ENCODE data around the gene SLC4A7.
"Not testable (repeated sequence)": the region's sequence is repeated elsewhere in the genome, so short reads cannot be mapped to it uniquely, and the experiment has no call there.

SLC4A7 gene

DNA sequence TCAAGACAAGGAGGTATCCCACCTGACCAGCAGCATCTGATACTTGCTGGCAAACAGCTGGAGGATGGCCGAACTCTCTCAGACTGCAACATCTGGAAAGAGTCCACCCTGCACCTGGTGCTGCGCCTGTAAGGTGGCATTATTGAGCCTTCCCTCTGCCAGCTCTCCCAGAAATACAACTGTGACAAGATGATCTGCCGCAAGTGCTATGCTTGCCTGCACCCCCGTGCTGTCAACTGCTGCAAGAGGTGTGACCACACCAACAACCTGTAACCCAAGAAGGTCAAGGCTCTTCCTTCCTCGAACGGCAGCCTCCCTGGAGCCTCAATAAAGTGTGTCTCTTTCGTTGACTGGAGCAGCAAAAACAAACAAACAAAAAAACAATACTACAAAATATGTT is 2.2 kb upstream of the SLC4A7 start:
- DNase-seq: no peak

DNA sequence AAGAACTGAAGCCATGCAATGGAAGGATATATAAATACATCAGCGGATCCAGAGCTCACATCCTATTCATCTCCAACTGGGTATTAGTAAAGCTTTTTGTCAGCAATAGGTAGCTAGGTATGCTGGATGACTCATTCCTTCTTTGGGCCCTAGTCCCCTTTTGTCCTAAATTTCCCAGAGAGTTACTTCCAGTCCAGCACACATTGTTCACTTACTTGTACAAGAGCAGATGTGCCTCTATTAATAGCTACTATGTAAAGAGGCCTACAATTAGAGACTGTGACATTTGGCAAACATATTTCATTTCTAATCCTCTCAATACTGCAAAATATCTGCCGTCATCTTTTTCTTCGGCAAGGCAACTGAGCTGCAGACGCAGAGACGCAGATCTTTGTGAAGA is 1.7 kb upstream of the SLC4A7 start:
- DNase-seq: no peak

DNA sequence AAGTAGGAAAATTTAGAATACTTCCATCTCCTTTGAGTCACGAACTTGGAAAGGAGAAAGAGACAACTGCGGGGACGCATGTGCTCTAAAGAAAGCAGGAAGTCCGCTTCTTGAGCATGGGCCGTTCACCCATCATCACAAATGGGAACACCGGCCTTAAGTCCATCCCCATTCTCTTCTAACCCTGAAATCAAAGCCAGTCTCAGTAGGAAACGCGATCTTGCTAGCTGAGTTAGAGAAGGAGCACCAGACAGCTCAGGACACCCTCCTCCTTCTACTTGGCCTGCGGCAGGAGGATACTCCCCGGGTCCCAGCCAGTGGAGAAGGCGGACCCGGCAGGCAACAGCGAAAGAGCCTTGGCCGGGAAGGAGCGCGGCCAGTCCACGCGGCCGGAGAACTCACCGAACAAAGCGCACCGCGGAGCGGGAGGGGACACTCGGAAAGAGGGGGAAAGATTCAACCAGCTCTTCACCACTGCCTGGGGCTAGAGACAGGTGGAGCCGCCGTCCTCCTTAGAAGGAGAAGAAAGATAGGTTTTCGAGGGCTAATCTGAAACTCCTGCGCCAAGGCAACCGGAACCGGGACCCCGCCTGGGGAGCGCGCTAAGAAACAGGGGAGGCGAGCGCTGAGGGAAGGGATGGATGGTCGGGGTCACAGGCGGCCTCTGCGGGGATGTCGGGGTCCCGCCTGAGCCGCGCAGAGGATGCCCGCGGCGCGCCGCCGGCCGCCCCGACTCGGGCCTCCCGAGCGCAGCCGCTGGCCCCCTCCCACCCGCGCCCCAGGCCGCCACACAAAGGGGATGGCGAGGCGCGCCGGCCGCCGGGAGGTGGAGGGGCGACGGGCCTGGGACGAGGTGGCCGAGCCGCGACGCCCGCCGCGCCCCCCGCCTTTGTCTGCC is 818 bp downstream of the SLC4A7 start:
- DNase-seq: peak; percentile 37

DNA sequence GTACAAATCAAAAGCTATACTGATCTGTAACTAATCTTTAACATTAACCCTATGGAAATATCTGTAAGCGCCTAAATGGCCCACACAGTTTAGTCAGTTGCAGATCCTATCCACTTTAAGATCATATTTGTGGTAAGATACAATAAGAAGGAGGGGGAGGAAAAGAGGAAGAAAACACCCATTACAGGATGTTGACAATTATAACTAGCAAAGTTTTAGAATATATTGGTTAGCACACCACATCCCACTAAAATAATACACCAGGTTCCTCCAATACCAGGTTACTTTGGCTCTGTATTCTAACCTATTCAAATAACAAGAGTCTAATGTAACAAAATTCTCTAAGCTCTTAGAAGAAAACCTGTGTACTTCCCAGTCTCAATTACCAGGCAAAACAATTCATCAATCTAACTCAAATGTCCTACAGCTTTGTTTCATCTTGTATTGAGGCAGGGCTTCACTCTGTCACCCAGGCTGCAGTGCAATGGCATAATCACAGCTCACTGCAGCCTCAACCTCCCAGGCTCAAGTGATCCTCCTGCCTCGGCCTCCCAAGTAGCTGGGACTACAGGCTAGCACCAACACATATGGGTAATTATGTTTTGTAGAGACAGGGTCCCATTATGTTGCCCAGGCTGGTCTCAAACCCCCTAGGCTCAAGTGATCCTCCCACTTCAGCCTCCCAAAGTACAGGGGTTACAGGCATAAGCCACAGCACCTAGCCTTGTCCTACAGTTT is 4.2 kb downstream of the SLC4A7 start:
- DNase-seq: no peak

DNA sequence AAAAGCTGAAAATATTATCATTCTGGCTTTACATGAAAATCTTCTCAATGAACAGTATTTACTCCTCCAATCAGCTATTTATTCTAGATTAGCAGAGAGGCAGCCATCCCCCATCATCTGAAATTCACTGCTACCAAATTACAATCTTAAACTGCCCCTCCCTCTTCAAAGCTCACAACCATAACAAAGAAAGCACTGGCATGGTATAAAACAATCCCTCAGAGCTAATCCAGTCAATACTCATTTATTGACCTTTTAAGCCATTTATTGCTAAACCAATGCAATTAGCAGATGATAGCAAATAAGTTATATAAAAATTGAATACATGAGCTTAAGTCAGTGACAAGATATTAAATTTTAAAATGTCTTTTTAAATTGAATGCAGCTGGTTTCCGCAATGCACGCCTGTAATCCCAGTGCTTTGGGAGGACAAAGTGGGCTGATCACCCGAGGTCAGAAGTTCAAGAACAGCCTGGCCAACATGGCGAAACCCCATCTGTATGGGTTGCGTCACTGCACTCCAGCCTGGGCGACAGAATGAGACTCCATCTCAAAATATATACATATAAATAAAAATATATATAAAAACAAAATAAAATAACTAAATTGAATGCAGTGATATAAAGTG is 12.1 kb downstream of the SLC4A7 start:
- DNase-seq: no peak

DNA sequence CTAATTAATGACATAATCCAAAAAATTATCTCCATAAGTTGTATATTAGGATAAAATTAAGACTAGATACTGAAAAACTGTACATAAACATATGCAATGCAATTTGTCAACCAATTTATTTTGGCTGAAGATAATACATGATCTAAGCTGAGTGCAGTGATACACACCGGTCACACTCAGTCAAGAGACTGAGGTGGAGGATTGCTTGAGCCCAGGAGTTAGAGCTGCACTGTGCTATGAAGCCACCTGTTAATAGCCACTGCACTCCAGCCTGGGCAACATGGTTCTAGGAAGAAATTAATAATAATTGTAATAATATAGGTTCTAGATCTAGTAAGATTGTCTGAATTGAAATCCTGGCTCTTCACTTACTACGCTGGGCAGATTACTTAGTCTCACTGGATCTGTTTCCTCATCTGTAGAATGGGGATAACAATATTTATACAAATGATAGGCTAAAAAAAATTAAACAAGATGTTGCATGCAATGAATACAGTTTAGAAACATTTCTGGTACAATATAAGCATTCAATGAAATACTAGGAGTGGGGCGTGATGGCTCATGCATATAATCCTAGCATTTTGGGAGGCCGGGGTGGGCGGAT is 15.8 kb downstream of the SLC4A7 start:
- DNase-seq: no peak

DNA sequence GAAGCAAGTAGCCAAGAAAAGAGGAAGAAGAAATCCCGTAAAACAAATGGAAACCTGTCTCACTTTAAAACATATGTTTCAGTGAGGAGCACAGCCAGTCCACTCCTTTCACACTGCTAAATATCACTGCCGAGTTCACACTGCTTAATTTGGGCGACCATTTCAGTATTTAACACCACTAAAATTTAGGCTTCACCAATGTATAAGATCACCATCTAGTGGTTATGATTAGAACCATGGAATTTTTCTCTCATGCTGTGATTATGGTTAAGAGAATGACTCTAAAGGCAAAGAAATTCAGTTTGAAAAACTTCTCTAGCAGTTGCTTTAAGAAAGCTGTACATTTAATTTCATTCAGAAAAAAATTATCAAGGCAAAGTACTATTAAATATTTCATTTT is 16.6 kb downstream of the SLC4A7 start:
- DNase-seq: peak; percentile 20

DNA sequence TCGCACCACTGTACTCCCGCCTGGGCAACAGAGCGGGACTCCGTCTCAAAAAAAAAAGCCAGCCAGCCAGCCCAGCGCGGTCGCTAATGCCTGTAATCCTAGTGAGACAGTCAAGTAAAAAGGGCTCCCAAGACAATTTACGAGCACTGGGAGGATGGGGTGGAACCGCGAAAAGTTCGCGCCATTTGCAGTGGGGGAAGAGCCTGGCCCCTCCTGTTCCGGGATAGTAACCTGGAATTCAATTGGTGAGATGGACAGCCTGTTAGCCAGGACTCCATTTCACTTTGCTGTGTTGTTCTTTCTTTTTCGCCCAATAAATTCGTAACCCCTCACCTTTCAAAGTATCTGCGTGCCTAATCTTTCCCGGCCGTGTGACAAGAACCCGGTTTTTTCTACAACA is 19.5 kb downstream of the SLC4A7 start:
- no peak for DNase-seq

DNA sequence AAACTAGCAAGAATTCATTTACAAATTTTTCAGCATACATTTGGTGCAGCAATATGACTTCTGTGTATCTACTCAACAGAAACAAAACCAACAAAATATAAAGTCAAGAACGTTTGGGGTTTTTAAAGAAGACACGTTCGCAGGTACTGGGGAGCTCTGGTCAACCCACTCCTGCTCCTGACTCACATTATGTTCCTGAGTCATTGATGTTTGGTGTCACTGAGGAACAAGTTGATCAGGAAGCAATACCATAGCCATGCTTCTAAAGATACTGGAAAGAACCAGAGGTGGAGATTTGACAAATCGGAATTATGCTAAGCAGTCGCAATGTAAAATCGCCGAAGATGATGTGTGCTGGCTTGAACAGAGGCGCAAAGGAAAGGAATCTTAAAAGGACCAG is 22.0 kb downstream of the SLC4A7 start:
- no peak for DNase-seq

DNA sequence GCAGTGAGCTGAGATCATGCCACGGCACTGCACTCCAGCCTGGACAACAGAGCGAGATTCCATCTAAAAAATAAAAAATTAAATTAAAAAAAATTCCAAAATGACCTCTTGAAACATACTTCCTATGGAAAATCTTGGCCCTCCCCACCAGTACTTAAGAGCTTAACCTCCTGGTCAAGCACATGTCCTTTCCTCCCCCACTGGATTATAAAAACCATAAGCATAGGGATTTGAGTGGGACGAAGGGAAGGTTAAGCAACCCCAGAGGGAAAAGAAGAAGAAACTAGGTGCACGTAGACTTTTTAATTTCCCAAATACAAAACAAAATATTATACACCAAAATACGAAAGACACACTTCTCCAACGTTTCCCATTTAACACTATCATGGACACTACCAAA is 25.3 kb downstream of the SLC4A7 start:
- no peak for DNase-seq

DNA sequence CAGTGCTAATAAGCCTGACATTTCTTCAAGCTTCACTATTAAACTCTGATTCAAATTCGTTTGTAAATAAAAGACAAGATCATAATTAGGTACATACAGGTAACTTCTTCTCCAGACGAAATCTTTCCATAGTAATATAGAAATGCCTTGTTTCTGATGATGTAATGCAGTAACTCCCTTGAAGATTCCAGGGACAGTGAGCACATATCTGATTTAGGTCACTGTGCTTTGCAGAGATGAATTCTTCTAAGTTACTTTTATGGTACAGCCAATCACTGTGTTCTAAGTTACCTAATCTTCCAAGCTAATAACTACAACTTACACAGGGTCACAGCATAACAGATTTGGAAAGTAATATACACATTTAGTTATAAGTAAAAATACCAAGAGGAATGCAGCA is 27.6 kb downstream of the SLC4A7 start:
- DNase-seq: no peak

DNA sequence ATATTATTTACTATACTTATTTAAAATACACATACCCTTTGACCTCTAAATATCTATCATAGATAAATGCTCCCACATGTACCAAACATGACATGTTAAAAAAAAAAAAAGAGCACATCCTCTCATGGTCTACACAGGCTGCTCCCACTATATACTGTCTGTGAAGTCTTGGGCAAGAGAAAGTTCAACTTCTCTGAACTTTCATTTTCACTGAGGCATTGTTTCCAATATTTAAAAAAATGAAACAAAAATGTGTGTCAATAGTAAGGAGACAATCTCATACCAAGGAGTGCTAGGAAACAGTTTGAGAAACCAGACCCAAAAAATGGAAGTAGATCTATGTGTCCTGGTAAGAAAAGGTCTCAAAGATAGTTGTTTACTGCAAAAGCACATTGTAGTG is 29.3 kb downstream of the SLC4A7 start:
- no peak for DNase-seq

DNA sequence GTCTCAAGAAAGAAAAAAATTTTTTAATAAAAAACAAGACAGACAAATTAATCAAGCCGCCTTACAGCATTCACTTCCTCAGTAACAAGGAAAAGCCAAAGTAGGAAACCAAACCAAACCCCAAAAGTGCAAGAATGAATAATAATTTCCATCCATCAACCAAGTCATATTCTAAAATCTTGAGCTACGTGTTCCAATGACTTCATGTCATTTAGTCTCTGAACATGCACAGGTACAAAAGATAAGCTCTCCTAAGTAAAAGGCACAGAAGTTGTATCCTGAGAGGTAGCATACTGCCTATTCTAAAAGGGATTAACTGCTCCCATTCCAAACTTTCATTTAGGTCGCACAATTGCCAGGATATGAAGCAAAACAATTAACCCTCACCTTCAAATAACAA is 29.7 kb downstream of the SLC4A7 start:
- DNase-seq: no peak

DNA sequence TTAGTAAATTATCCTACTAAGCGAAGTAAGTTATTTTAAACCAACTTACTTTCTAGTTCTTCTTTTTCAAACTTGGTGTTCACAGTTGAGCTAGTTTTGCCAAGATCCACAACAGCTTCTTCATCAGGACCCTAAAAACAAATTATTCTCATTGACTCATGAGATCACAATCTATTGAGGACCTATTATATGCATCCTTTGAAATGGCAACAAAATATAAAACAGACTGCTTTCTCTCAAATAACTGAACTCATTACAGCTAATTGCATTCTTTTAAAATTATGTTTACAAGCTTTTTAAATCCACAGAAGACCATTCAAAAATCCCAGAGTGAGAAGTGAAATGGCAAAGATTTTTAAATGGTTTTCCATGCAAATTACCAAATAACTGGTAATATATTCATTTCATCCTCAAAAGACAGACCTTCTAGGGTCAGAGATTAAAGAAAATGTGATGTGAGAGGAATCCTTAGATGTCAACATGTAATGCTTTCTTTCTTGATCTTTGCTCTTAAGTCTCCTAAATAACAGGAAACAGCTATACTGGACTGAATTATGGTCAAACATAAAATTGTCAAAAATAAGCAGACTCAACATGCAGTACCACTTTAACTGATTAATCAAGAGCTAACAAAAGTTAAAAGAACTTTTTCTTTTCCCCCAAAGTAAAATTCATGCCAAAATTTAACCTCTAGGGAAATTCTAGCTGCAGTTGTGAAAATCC is 31.7 kb downstream of the SLC4A7 start:
- DNase-seq: no peak

DNA sequence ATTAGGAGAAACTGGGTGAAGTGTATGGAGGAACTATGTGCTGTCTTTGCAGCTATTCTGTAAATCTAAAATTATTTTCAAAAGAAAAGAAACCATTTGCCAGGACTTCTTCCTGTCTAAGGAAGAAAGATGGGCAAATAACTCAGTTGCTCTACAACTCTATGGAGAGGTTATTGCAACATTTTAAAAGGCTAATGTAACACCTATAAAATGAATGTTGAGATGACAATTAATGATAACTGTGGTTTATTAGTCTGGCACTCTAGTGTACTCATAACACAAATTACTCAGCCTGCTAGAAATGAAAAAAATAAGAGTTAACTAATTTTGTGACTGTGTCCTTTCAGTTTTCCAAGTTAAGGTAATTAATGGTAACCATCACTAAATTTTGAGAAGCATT is 32.3 kb downstream of the SLC4A7 start:
- DNase-seq: no peak

DNA sequence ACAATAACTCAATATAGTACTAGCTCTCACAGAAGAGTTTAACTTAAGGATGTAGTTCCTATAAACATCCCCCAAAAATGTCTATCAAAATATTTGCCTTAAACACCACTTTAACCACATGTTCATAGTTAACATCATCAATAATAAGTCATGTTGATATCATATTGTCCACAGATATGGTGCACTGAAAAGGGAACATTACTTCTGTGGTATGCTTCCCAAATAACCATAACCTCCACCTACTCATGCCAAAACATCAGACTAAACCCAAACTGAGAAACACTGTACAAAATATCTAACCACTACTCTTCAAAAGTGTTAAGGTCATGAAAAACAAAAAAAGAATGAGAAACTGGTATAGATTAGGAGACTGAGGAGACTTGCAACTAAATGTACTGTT is 32.9 kb downstream of the SLC4A7 start:
- DNase-seq: no peak

DNA sequence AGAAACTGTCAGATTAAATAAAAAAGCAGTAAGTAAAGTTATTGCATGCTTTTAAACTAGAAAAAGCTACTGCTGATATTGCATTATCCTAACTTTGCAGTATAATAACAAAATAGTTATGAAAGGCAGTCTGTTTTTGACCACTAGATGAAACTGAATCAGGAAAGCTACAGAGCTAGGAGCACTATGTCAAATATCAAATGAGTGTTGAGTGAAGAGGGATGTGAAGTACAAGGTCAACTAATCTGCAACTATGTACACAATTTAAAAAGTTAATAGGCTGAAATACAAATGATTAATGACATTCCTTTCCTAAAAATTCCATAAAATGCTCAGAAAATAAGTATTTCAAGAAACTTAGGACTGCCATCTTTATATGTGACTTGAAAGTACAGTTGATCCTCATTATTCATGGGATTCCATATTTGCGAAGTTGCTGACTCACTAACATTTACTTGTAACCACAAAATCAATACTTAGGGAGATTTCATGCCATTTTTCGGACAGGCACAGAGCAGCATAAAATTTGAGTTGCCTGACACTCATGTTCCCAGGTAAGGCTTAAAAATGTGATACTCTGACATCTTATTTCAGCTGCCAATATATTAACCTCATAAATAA is 34.5 kb downstream of the SLC4A7 start:
- DNase-seq: no peak

DNA sequence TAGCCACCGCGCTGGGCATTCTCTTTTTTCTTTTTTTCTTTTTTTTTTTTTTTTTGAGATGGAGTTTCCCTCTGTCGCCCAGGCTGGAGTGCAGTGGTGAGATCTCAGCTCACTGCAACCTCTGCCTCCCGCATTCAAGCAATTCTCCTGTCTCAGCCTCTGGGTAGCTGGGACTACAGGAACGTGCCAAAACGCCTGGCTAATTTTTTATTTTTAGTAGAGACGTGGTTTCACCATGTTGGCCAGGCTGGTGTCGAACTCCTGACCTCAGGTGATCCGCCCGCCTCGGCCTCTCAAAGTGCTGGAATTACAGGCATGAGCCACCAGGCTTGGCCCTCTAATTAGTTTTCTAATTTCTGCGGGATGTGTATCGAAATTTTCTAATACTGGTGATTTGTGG is 41.2 kb downstream of the SLC4A7 start:
- DNase-seq: not testable (repeated sequence)

DNA sequence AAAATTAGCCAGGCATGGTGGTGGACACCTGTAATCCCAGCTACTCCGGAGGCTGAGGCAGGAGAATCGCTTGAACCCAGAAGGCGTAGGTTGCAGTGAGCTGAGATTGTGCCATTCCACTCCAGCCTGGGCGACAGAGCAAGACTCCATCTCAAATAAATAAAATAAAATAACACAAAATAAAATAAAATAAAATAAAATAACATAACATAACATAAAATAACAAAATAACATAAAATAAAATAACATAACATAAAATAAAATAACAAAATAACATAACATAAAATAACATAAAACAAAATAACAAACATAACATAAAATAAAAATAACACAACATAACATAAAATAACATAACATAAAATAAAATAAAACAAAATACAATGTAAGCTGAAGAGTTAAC is 45.8 kb downstream of the SLC4A7 start:
- DNase-seq: not testable (repeated sequence)

DNA sequence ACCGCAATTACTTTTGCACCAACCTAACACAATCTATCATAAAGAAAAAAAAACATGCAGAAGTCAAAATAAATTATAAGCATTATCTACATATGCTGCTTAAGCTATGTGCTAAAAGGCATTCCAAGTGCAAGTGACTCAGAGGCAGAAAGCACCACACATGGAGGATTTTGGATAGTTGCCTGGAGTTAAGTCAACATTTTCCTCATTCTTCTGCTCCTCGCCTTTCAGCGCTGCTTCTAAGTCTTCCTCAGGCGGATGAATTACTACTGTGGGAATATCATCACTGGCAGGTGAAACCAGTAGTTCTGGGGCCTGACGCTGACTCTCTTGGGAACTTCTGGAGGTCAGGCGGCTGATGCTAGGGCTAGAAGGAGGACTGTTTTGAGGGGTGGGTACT is 53.1 kb downstream of the SLC4A7 start:
- DNase-seq: no peak

DNA sequence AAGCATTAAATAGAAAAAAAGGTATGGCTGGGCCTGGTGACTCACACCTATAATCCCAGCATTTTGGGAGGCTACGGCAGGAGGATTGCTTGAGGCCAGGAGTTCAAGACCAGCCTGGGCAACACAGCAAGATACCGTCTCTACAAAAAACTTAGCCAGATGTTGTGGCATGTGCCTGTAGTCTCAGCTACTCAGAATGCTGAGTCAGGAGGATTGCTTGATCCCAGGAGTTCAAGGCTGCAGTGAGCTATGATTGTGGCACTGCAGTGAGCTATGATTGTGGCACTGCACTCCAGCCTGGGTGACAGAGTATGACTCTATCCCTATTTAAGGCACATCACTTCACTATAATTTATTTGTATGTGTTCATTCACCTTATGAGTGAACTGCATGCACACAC is 54.3 kb downstream of the SLC4A7 start:
- DNase-seq: no peak

DNA sequence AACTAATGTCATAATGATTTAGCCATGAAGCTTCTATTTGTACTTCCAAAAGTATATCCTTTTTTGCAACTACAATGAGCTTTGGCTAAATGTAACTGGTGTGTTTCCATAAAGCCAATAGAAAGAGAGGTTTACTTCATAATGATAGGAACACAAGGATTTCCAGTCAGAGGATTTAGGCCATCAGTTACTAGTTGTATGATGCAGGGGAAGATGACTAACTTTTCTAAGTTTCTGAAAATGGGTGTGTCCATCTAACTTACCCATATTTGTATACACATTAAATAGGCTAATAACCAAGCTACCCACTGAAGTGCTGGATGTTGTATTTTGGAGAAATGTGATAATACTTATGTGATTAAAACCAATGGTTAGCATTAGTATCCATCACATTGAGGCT is 55.7 kb downstream of the SLC4A7 start:
- no peak for DNase-seq

Measured in CD4-positive, alpha-beta T cell treated with Interleukin-6 for 4 hours (primary cell).